Ascending aorta (tissue), 2 donors: ENCODE data around the gene RFPL3. TPM values are rescaled to one million over a fixed set of nuclear protein-coding genes. Genes with fewer than 3 reads are reported as not detected.

ENCODE experiments used
- DNase-seq, 2 donors: peaks; one replicate each; pipeline ENCODE4 v3.0.0-alpha.2; 2019; ENCODE audit warnings: low spot score in 2 of 2
- H3K27ac ChIP-seq, 2 donors: fragments of 200-600 bp; sonication (generic); one replicate each; pipeline ENCODE4 v1.5.1; 2016 to 2017; ENCODE audit warnings: mild to moderate bottlenecking in 1 of 2
- H3K27me3 ChIP-seq: fragments of 200-600 bp; sonication (generic); one replicate; pipeline ENCODE4 v1.5.1; 2017
- H3K36me3 ChIP-seq, 2 donors: fragments of 200-600 bp; sonication (generic); one replicate each; pipeline ENCODE4 v1.5.1; 2016
- H3K4me1 ChIP-seq, 2 donors: fragments of 200-600 bp; sonication (generic); one replicate each; pipeline ENCODE4 v1.5.1; 2016 to 2017; ENCODE audit warnings: mild to moderate bottlenecking in 1 of 2
- H3K4me3 ChIP-seq, 2 donors: fragments of 200-600 bp; sonication (generic); one replicate each; pipeline ENCODE4 v1.5.1; 2016 to 2017; ENCODE audit warnings: mild to moderate bottlenecking in 1 of 2
- H3K9me3 ChIP-seq, 2 donors: fragments of 200-600 bp; sonication (generic); one replicate each; pipeline ENCODE4 v1.5.1; 2016
- CTCF ChIP-seq, 3 experiments: fragments of 200-600 bp in 2 of 3; fragments of 450-650 bp in 1 of 3; sonication (generic) in 2 of 3; IDR thresholded peaks; one replicate each; pipeline ENCODE4 v1.5.1; 2016 to 2019; ENCODE audit warnings: antibody characterized with exemption in 3 of 3, mild to moderate bottlenecking in 1 of 3, moderate library complexity in 1 of 3
- intact Hi-C: fragments of 100-400 bp; cut with DNase I; formaldehyde crosslinking; loops from one replicate; pipeline ENCODE4 v1.15.1; 2023
- total RNA-seq: library from RNA; depleted of rRNA; stranded (reverse); fragments of >200 nt; gene quantifications from one replicate; pipeline ENCODE4 v1.1.0, GENCODE V29; 2016

The RFPL3 gene
- total RNA-seq, 1 donor from 2014 or later, result not detected

- Histone ChIP-seq H3K9me3 (no peaks in the 10 kb centered on the region), H3K36me3 (no peaks in the 10 kb centered on the region), H3K27ac (no peak overlapping the region), H3K4me3 (no peak overlapping the region), H3K27me3 (no peaks in the 10 kb centered on the region), H3K4me1 (no peaks in the 10 kb centered on the region)
- peak in 1 of 2 donors; percentile 33 for DNase-seq
- intact Hi-C loops, result no loop called here
- TF ChIP-seq CTCF (IDR thresholded peaks at IDR 0.05), result no peak
These were observed 26.3 kb upstream of the RFPL3 start for GRCh38 chr22:32331236-32331917.

GRCh38 chr22:32331918-32332725 is 25.5 kb upstream of the RFPL3 start:
- H3K27me3 ChIP-seq, result no peaks in the 10 kb centered on the region
- TF ChIP-seq CTCF (IDR thresholded peaks at IDR 0.05), result no peak
- peak in 1 of 2 donors; percentile 37 for DNase-seq
- H3K4me1 ChIP-seq, result no peaks in the 10 kb centered on the region
- intact Hi-C loops, result no loop called here
- no peaks in the 10 kb centered on the region for H3K36me3 ChIP-seq
- H3K27ac ChIP-seq, result no peak overlapping the region
- no peak overlapping the region for H3K4me3 ChIP-seq
- no peaks in the 10 kb centered on the region for H3K9me3 ChIP-seq

GRCh38 chr22:32333141-32333768 is 24.4 kb upstream of the RFPL3 start:
- intact Hi-C loops, result no loop called here
- H3K36me3 ChIP-seq, result no peaks in the 10 kb centered on the region
- no peaks in the 10 kb centered on the region for H3K4me1 ChIP-seq
- no peaks in the 10 kb centered on the region for H3K27me3 ChIP-seq
- no peak for TF ChIP-seq CTCF (IDR thresholded peaks at IDR 0.05)
- DNase-seq, result peak in 1 of 2 donors; percentile 41
- no peaks in the 10 kb centered on the region for H3K9me3 ChIP-seq
- no peak overlapping the region for H3K27ac ChIP-seq
- no peak overlapping the region for H3K4me3 ChIP-seq

- intact Hi-C loops, result no loop called here
- no peak for TF ChIP-seq CTCF (IDR thresholded peaks at IDR 0.05)
- DNase-seq, result peak in 1 of 2 donors; percentile 30
- Histone ChIP-seq H3K36me3 (no peaks in the 10 kb centered on the region), H3K27me3 (no peaks in the 10 kb centered on the region), H3K4me1 (no peaks in the 10 kb centered on the region), H3K4me3 (no peak overlapping the region), H3K9me3 (no peaks in the 10 kb centered on the region), H3K27ac (no peak overlapping the region)
These were observed 23.7 kb upstream of the RFPL3 start for GRCh38 chr22:32333769-32334659.

- H3K27ac ChIP-seq, result no peak overlapping the region
- DNase-seq, result peak in 1 of 2 donors; percentile 51
- H3K9me3 ChIP-seq, result no peaks in the 10 kb centered on the region
- intact Hi-C loops, result no loop called here
- H3K27me3 ChIP-seq, result no peaks in the 10 kb centered on the region
- H3K36me3 ChIP-seq, result no peaks in the 10 kb centered on the region
- no peak overlapping the region for H3K4me3 ChIP-seq
- no peaks in the 10 kb centered on the region for H3K4me1 ChIP-seq
- TF ChIP-seq CTCF (IDR thresholded peaks at IDR 0.05), result no peak
These were observed 22.9 kb upstream of the RFPL3 start for GRCh38 chr22:32334660-32335365.
